Measurements from ENCODE around the gene DAPK1.
"Not testable (repeated sequence)": the region's sequence is repeated elsewhere in the genome, so short reads cannot be mapped to it uniquely, and the experiment has no call there.

DNA sequence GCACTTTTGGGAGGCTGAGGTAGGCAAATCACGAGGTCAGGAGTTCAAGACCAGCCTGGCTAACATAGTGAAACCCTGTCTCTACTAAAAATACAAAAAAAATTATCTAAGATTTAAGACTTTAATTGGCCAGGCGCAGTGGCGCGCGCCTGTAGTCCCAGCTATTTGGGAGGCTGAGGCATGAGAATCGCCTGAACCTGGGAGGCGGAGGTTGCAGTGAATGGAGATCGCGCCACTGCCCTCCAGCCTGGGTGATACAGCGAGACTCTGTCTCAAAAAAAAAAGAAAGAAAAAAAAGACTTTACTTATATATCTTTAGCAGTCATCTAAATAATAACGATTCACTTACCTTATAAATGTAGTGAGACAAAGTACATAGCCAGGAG lies 3.6 kb downstream of the DAPK1 start:
- TF ChIP-seq ZNF274 (IDR thresholded peaks at IDR 0.05; ENCODE audit: low read length); ZNF274 (tag by site-specific recombination; IDR thresholded peaks at IDR 0.05; ENCODE audit: borderline replicate concordance); ZNF561 (tag by site-specific recombination; IDR thresholded peaks at IDR 0.05; ENCODE audit: borderline replicate concordance); ZNF571 (tag by site-specific recombination; IDR thresholded peaks at IDR 0.05); ZNF585B (tag by site-specific recombination; IDR thresholded peaks at IDR 0.05); ZNF747 (tag by site-specific recombination; IDR thresholded peaks at IDR 0.05); ZNF549 (tag by site-specific recombination; IDR thresholded peaks at IDR 0.05); ZNF155 (tag by site-specific recombination; IDR thresholded peaks at IDR 0.05); SALL2 (tag by site-specific recombination; IDR thresholded peaks at IDR 0.05; ENCODE audit: borderline replicate concordance): not testable (repeated sequence)
- TF ChIP-seq, protein P1, sequence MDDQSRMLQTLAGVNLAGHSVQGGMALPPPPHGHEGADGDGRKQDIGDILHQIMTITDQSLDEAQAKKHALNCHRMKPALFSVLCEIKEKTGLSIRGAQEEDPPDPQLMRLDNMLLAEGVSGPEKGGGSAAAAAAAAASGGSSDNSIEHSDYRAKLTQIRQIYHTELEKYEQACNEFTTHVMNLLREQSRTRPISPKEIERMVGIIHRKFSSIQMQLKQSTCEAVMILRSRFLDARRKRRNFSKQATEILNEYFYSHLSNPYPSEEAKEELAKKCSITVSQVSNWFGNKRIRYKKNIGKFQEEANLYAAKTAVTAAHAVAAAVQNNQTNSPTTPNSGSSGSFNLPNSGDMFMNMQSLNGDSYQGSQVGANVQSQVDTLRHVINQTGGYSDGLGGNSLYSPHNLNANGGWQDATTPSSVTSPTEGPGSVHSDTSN (CRISPR knock-in tag; IDR thresholded peaks at IDR 0.05): not testable (repeated sequence)
- TF ChIP-seq, protein P2, sequence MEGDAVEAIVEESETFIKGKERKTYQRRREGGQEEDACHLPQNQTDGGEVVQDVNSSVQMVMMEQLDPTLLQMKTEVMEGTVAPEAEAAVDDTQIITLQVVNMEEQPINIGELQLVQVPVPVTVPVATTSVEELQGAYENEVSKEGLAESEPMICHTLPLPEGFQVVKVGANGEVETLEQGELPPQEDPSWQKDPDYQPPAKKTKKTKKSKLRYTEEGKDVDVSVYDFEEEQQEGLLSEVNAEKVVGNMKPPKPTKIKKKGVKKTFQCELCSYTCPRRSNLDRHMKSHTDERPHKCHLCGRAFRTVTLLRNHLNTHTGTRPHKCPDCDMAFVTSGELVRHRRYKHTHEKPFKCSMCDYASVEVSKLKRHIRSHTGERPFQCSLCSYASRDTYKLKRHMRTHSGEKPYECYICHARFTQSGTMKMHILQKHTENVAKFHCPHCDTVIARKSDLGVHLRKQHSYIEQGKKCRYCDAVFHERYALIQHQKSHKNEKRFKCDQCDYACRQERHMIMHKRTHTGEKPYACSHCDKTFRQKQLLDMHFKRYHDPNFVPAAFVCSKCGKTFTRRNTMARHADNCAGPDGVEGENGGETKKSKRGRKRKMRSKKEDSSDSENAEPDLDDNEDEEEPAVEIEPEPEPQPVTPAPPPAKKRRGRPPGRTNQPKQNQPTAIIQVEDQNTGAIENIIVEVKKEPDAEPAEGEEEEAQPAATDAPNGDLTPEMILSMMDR (tag by site-specific recombination; IDR thresholded peaks at IDR 0.05): not testable (repeated sequence)
